ENCODE data around the gene RNF6.
"Not testable (repeated sequence)": the region's sequence is repeated elsewhere in the genome, so short reads cannot be mapped to it uniquely, and the experiment has no call there.

Gene RNF6

DNA sequence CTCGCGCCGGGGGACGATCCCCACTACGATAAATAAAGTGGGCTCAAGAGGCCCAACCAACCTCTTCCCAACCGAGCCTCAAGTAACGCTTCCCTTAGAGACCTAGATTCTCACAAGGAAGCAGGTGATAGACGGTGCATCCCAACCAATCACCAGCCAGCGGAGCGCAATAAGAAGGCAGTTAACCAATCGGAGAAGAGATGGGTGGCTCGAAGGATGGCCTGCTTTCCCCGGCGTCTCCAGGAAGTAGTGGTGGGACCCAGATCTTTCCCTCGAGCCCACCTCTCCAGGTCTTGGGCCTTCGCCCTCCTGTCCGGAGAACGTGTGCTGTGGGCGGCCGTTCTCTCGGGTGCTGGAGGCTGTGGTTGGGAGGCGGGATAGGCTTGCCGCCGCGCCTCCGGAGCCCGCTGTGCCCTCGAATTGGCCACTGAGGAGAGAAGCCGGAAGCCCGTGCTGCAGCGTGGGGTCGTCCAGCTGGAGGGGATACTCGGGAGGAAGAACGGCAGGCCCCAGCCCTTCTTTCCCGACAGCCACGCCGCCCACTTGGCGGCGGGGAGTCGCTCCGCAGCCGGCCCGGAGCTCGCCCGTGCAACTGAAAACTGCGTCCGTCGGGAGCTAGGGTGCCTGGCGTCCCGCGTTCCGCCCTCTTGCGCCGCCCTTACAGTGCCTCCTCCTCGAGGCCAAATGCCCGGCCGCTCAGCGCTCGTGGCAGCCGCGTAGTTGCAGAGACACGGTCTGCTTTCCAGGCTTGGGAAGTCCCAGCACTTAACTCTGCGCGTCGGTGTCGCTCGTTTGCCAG lies at the start of gene RNF6:
TSS of gene RNF6 (minus strand) at position 594 of the 799 bp plus-strand sequence. CDS start 2,665 bp downstream, outside the sequence.
- peak; percentile 75 for DNase-seq (ENCODE audit: low read depth, low spot score)

DNA sequence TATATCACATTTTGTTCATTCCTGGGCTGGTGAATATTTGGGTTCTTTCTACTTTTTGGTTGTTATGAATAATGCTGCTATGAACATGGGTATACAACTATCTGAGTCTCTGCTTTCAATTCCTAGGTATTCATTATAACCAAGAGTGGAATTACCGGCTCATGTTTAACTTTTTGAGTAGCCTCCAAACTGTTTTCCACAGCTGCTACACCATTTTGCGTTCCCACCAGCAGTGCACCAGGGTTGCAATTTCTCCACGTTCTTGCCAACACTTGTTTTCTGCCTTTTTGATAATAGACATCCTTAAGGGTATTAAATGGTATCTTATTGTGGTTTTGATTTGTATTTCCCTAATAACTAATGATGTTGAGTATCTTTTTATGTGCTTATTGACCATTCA lies 48.6 kb upstream of the RNF6 start:
- no peak for DNase-seq (ENCODE audit: low read depth, low spot score)

DNA sequence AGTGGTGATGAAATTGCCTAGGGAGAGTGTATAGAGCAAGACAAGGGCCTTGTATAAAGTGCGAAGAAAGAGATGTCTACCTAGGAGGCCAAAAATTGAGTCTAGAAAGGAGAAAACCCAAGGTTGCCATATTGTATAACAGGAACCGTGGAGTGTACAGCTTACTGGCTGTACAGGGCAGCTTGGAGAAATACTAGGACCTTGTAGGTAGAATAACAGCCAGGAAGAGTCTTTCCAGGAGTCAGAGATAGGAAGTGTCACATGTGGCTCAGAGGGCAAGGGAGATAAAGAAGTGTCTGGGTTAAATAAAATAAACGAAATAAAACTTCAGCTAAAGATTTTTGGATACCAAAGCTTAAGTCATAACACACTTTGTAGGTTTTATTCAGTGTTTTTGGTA lies 44.2 kb upstream of the RNF6 start:
- DNase-seq (ENCODE audit: low read depth, low spot score) = no peak

DNA sequence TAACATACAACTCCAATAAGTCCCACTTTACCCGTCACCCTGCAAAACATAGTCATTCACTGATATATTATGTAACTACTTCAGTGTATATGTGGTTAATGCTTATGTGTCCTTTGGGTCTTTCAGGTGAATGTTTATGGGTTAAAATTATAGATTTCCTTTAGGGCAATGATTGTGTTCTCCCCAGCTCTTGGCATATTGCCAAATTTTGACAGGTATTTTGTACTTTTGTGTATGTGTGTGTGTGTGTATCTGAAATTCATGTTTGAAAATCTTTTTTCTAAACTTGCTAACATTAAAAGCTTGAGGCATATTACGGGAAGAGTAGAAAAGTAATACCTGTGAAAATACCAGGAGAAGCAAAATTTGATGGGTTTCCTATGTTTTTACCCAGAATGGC lies 40.0 kb upstream of the RNF6 start:
- no peak for DNase-seq (ENCODE audit: low read depth, low spot score)

DNA sequence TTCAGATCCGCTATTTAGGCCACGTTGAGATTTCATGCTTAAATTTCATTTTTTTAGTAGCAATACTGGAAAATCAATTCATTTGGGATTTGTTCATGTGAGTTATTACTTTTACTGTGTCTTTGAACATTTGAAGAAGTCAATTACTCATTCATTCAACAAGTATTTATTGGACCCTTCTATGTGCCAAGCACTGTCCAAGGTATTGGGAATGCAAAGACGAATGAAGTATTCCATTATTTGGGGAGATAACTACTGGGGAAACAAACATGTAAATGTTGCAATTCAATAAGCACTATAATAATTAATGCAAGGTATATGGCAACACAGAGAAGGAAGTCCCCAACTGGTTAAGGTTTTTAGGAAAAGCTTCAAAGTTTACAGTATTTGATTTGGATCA lies 37.5 kb upstream of the RNF6 start:
- no peak for DNase-seq (ENCODE audit: low read depth, low spot score)

DNA sequence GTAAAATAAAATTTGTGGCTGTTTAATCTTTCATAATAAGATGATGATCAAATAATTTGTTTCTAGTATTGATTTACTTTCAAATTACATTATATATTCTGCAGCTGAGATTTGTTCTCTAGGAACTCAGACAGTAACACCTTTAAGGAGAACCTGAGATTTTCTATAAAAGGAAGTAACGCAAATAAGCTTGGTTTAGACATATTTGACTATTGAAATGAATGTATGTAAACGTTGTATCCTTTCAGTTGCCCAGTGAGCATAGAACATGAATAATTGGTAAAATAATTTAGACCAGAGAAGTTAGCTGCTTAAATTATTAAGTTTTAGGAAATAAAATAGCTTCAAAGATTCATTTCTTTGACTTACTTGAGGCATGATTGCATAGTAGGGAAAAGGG lies 34.9 kb upstream of the RNF6 start:
- no peak for DNase-seq (ENCODE audit: low read depth, low spot score)

DNA sequence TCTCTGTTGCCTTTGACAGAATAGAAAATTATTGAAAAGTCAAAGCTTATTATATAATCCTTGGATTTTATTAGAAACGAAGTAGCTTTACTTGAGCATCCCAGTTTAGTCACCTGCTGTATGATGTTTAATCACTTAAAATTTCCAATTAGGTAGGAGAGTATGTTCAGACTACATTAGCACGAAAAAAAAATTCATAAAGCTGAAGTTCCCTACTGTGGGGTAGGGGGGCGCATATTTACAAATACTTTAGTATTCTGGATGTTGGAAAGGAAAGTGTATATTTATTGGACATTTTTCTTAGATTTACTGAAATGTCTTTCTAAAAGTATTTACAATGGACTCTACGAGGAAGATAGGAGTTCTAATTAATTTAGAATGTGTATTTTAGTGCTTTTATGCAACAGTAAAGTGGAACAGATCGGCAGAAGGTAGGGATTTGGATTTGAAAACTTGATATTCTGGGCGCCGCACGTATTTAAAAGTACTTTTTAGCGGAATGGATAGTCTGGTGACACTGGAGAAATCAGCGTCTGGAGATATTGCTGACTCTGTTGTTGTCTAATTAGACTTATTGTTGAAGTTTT lies 33.7 kb upstream of the RNF6 start:
- no peak for DNase-seq (ENCODE audit: low read depth, low spot score)

DNA sequence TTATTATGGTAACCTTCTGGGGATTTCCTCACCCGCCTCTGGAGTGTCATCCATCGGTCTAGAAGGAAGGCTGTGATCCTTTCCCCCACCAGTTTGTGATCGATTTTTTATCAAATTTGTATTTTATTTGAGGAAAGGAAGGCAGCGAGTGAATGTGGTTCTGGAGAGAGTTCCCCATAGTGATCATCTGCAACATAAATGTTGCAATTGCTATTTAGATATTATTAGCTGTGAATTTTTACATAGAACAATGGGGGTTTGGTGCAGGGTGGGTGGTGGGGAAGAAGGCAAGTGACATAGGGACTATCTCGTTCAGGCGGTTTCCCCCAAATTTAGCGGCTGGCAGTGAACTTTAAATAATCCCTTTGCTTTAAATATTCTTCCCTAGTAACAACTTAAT lies 33.0 kb upstream of the RNF6 start:
- no peak for DNase-seq (ENCODE audit: low read depth, low spot score)

DNA sequence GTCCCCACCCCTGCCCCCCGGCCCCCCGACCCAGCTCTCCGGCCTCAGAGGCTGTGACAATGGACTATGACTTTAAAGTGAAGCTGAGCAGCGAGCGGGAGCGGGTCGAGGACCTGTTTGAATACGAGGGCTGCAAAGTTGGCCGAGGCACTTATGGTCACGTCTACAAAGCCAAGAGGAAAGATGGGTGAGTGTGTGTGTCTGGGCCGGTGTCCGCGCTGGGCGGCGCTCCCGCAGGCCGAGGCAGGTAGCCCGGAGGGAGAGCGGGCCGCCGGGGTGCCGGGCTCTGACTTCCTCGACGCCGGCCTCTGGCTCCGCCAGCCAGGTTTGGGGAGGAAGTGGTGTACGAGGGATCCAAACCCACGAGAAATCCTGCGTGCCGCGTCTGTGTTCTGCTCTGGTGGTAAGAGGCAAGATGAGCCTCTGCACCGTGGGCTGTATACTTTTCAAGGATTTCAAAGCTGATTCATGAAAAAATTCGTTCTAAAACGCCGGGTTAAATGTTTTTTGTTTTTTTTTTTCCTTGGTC lies 32.5 kb upstream of the RNF6 start:
- DNase-seq (ENCODE audit: low read depth, low spot score) = peak; percentile 12

DNA sequence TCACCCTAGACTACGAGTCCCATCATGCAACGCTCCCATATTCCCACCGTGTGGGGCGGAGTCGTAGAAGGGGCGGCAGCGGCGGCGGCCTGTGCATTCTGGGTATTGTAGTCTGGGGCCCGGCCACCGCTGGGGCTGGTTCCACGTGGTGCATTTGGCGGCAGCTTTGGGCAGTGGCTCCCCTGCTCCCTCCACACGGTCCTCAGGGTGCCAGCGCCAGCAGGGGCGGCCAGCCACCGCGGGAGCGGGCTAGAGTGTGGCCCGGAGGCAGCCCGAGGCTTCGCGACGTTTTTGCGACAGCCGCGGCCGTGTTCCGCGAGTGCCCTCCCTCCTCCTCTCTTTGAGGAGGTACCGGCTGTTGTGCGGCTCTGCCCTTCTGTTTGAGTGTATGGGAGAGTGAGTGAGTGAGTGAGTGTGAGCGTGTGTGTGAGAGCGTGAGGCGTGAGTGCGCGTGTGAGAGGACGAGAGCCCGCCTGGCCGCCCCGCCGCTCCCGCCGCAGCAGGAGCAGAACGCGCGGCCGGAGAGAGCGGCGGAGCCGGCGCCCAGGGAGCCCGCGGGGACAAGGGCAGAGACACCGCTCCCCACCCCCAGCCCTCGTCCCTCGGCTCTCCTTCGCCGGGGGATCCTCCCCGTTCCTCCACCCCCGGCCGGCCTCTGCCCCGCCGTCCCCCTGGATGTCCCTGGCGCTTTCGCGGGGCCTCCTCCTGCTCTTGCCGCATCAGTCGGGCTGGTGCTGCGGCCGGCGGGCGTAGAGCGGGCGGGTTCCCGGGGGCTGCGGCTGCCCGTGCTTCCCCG lies 31.9 kb upstream of the RNF6 start, which contains the start of gene CDK8:
TSS of gene CDK8 (plus strand) at position 343 of the 796 bp plus-strand sequence. CDS start 513 bp downstream, outside the sequence.
- peak; percentile 82 for DNase-seq (ENCODE audit: low read depth, low spot score)

DNA sequence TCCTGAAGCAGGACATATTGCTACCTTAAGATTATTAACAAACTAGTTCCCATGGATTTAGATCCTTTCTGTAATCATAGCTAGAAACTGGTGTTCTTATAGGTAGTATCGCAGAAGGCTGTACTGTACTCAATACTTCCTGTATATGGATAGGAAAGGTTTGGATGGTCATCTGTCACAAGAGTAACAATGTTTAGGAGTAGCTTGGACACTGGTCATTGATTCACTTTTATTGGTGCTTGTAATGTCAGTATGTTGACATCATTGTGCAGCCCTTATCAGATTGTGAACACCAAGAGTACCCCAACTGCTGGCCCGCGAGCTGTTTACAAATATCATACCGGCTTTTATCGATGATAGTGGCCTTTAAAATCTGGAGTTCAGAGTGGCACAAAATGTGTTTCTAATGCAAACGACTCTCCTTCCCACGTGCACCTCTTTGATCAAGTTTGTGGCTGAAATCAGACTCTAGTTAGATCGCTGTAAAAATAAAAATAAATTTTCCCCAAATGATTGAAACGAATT lies 31.2 kb upstream of the RNF6 start:
- DNase-seq (ENCODE audit: low read depth, low spot score) = no peak

DNA sequence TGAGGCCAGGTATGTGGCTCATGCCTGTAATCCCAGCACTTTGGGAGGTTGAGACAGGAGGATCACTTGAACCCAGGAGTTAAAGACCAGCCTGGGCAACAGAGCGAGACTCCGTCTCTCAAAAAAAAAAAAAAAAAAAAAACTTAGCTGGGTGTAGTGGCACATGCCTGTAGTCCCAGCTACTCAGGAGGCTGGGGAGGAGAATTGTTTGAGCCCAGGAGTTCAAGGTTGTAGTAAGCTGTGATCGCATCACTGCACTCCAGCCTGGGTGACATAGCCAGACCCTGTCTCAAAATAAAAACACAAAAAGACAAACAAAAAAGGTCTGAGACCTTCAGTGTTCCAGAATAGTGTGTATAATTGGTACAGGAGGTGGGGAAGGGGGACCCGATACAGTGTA lies 29.9 kb upstream of the RNF6 start:
- DNase-seq (ENCODE audit: low read depth, low spot score) = not testable (repeated sequence)

DNA sequence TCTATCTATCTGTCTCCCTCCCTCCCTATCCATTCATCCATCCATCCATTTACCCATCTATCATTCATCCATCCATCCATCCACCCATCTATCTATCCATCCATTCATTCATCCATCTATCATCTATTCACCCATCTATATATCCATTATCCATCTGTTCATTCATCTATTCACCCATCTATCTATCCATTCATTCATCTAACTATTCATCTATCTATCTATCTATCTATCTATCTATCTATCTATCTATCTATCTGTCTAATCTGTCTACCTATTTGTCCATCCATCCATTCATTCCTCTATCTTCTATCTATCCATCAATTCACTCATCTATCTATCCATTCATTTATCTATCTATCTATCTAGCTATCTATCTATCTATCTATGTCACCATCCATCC lies 27.4 kb upstream of the RNF6 start:
- no peak for DNase-seq (ENCODE audit: low read depth, low spot score)

DNA sequence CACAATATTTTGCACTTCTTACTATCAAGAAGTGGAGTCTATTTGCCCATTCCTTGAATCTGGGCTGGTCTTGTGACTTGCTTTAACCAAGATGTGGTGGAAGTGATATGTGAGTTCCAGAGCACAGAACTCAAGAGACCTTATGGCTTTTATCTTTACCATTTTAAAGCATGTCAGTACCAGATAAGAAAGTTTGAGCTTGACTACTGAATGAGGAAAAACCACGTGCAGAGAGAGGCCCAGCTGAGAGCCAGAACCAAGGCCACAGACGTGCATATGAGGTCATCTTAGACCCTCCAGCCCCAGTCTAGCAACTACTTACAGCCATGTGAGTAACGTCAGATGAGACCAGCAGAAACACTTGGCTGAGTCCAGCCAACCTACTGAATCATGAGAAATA lies 25.5 kb upstream of the RNF6 start:
- no peak for DNase-seq (ENCODE audit: low read depth, low spot score)

DNA sequence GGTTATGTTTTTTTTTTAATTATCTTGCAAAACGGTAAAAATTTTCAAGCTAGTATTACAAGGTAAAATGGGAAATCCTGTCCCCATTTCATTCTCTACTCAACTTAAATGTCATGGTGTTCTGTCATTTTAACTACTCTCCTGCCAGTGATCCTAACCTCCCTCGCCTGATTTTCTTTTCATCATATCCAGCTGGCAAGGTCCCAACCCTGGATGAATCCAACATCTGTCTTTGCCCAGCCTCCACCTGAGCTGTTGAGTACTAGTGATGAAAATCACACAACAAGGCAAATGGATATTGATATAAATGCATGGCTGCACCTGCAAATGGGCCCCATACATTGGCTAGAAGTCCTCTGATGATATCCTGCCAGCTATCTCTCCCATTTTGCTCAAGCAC lies 24.9 kb upstream of the RNF6 start:
- DNase-seq (ENCODE audit: low read depth, low spot score) = no peak

DNA sequence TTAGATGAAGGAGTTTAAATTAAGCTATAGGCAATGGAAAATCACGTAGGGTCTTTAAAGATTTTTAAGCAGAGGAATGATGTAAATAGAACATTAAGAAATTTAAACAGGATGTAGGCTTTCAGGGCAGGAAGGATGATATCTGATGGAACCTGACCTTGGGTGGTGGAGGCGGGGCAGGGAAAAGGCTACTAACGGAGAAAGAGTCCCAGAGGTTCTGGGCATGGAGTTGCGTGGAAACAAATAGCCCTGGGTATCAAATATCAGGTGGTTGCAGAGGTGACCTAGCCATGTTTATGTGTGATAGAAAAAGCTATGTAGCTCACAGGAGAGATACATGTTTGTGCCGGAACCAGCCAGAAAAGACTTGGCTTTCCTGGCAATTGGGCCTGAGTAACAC lies 24.0 kb upstream of the RNF6 start:
- no peak for DNase-seq (ENCODE audit: low read depth, low spot score)

DNA sequence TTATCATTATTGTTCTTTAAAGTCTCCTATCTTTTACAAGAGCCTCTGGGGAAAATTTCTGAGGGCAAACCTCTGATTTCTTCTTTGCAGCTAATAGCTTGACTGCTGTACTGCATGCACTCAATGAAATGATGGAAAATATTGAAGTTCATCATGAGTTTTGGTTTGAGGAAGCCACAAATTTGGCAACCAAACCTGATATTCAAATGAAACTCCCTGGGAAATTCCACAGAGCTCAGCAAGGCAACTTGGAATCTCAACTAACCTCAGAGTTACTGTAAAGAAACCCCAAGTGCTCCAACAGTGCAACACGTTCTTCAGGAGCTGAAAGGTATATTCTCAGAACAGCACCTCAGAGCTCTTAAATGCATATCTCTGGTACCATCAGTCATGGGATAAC lies 14.2 kb upstream of the RNF6 start:
- DNase-seq (ENCODE audit: low read depth, low spot score) = no peak

DNA sequence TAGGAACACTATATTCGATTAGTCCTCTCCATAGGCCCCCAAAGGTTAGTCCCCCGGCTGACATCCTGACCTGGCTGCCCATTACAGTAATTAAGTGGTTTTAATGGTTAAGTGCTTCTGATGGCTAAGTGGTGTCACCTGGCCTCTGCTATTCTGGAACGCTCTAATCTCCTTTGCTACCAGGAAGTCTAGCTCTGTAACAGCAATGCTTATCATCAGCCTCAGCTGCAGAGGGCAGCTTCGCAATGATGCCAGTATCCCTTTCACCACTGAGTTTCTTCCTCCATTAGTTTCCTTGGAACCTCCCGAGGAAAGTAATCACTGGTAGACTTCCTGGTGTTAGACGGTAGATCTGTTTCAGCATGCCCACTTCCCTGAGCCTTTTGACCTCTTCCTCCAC lies 8.6 kb upstream of the RNF6 start:
- no peak for DNase-seq (ENCODE audit: low read depth, low spot score)

DNA sequence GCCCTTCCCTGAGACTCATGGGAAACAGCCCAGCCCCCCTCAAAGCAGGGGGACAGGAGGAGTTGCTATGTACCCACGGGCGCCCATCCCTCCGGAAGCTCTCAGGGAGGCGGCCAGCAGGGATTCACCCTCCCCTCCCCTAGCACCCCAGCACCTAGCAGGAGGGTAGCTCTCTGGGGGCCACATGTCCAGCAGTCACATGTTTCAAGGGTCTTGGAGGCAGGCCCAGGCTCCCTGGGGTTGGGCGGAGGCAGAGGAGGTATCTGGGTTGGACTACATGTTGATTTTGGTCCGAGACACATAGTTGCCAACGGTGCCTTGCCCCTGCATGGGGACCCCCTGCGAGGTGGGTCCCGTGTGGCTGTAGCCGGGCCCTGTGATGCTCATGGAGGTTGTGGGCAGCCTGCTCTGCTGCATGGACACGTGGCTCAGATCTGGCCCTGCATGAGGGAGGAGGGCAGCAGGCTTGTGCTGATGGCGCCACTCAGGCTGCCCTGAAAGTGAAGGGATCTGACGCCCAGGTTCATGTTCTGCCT lies 7.0 kb upstream of the RNF6 start:
- DNase-seq (ENCODE audit: low read depth, low spot score) = no peak

DNA sequence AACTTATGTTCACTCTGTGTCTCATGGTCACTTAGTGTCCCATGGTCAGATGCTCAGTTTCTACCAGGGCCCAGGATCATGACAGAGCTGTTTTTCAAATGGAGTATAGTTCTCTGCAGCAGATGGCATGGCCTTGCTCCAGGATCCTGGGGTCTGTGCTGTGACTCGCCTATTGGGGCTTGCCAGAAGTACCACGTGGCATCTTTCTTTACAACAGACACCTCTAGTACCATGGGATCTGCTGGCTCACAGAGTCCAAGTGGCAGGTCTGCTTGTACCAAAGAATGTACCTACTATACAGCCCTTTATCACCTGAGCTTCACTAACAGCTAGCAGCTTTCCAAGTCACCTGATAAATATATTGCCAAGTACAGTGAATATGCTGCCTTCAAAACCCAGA lies 6.0 kb upstream of the RNF6 start:
- no peak for DNase-seq (ENCODE audit: low read depth, low spot score)

DNA sequence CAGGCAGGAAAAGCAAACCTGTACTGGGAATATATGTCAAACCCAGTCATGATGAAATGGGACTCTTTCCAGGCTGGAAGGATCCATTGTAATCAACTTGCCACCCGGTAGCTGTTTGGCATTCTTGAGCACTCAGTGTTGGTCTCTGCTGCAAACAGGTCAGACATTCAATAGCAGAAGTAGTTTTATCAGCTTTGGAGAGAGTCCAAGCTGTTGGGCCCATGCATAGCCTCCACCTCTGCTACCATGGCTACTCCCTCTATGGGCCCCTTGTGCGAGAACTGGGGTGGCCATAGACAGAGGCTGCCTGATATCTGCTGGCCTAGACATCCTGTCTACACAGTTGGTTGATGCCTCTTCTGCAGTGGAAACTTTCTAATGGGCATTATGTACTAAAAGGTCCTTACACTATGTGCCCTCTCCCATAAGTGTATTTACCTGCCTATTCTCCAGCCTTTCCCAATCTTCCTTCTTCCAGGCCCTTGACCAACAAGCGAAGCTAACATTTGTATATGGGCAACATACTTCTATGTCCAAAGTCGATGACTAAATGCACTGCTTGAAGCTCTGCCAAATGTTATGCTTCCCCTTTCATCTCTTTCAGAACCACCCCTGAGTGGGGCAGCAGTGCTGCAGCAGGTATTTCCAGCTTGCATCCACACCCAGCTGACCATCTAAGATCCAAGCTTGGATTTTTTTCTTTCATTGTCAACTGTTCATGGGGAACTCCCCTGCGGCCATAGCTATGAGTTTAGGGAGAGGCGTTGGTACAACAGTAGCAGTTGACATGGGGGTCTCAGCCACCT lies 5.3 kb upstream of the RNF6 start:
- DNase-seq (ENCODE audit: low read depth, low spot score) = no peak

Data from activated CD4-positive, CD25-positive, alpha-beta regulatory T cell treated with anti-CD3 and anti-CD28 coated beads, Interleukin-2, amount 50 U/mL, for 16 hours (primary cell).